Measurements from ENCODE around the gene KRTAP10-2.
"Not testable (repeated sequence)": the region's sequence is repeated elsewhere in the genome, so short reads cannot be mapped to it uniquely, and the experiment has no call there.

Gene KRTAP10-2

DNA sequence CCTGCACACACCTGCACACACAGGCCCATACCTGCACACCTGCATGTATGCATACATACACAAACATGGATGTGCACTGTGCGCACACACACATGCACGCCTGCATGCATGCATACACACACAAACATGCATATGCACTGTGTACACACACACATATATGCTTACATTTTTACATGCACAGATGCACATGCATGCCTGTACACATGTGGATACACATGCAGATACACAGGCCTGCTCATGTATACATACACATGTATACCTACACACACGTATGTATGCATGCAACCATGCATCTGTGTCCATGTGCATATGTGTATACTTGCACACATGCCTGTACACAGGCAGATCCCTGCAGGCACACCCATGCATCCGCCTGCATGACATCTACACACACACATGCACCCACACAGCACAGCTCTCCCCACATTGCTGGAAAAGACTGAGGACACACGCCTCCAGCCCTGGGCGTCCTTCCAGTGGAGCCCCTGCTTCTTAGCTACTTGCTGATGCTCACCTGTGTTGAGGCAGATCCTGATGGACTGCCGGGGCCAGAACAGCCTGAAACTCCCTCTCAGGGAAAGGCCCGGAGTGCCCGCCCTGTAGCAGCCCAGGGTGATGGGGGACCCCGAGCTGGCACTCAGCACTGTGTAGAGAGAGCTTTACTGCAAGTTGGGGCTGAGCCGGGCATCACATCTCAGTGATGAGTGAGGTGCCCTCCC lies 39.9 kb downstream of the KRTAP10-2 start:
- DNase-seq (ENCODE audit: low spot score in 2 of 2) (no peak), ATAC-seq (no peak)
- no peaks in the 10 kb centered on the region for H3K4me1 Mint-ChIP-seq
- no peak overlapping the region for H3K4me3 Mint-ChIP-seq
- H3K9me3 Mint-ChIP-seq: no peaks in the 10 kb centered on the region
- H3K36me3 Mint-ChIP-seq: no peaks in the 10 kb centered on the region
- H3K27ac Mint-ChIP-seq: no peak overlapping the region

GRCh38 chr21:44510508-44511218 lies 40.6 kb downstream of the KRTAP10-2 start:
- H3K4me1 Mint-ChIP-seq: no peaks in the 10 kb centered on the region
- no peak overlapping the region for H3K27ac Mint-ChIP-seq
- DNase-seq (ENCODE audit: low spot score in 2 of 2) (peak; percentile 85 to 86), ATAC-seq (peak; percentile 84)
- no peaks in the 10 kb centered on the region for H3K9me3 Mint-ChIP-seq
- no peak overlapping the region for H3K4me3 Mint-ChIP-seq
- no peaks in the 10 kb centered on the region for H3K36me3 Mint-ChIP-seq

GRCh38 chr21:44510109-44510507 lies 41.2 kb downstream of the KRTAP10-2 start:
- Mint-ChIP-seq H3K4me1 (no peaks in the 10 kb centered on the region), H3K27ac (no peak overlapping the region), H3K9me3 (no peaks in the 10 kb centered on the region), H3K36me3 (no peaks in the 10 kb centered on the region), H3K4me3 (no peak overlapping the region)
- DNase-seq (ENCODE audit: low spot score in 2 of 2): no peak
- no peak for ATAC-seq

GRCh38 chr21:44509539-44509938 lies 41.8 kb downstream of the KRTAP10-2 start:
- H3K27ac Mint-ChIP-seq: no peak overlapping the region
- no peak overlapping the region for H3K4me3 Mint-ChIP-seq
- ATAC-seq: no peak

GRCh38 chr21:44508711-44509445 lies 42.4 kb downstream of the KRTAP10-2 start:
- ATAC-seq (no peak), DNase-seq (ENCODE audit: low spot score in 2 of 2) (no peak)
- no peaks in the 10 kb centered on the region for H3K36me3 Mint-ChIP-seq
- no peak overlapping the region for H3K27ac Mint-ChIP-seq
- no peak overlapping the region for H3K4me3 Mint-ChIP-seq
- H3K9me3 Mint-ChIP-seq: no peaks in the 10 kb centered on the region
- H3K4me1 Mint-ChIP-seq: no peaks in the 10 kb centered on the region

More at GRCh38 chr21:44509539-44509938, 41.8 kb downstream of the KRTAP10-2 start:
- Mint-ChIP-seq H3K4me1 (no peaks in the 10 kb centered on the region), H3K36me3 (no peaks in the 10 kb centered on the region), H3K9me3 (no peaks in the 10 kb centered on the region)
- DNase-seq (ENCODE audit: low spot score in 2 of 2): no peak

DNA sequence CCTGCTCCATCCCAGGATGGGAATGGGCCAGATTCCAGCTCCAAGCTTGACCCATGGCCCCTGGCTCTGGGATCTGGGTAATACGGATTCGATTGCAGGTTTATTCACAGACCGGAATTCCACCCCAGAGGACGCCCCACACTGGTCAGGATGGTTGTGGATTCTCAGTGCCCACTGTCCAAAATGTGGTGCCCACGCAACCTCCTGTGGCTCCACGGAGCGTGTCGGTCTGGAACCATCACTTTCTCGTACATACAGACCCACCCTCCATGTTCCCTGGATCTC lies 42.9 kb downstream of the KRTAP10-2 start:
- no peak overlapping the region for H3K4me3 Mint-ChIP-seq
- no peak for DNase-seq (ENCODE audit: low spot score in 2 of 2)

GRCh38 chr21:44507673-44508425 lies 43.5 kb downstream of the KRTAP10-2 start:
- no peaks in the 10 kb centered on the region for H3K4me1 Mint-ChIP-seq
- no peaks in the 10 kb centered on the region for H3K36me3 Mint-ChIP-seq
- no peak overlapping the region for H3K4me3 Mint-ChIP-seq
- H3K27ac Mint-ChIP-seq: no peak overlapping the region
- ATAC-seq (no peak), DNase-seq (ENCODE audit: low spot score in 2 of 2) (no peak)
- H3K9me3 Mint-ChIP-seq: no peaks in the 10 kb centered on the region

More for the DNA sequence above, 42.9 kb downstream of the KRTAP10-2 start:
- Mint-ChIP-seq H3K27ac (no peak overlapping the region), H3K9me3 (no peaks in the 10 kb centered on the region), H3K36me3 (no peaks in the 10 kb centered on the region), H3K4me1 (no peaks in the 10 kb centered on the region)
- ATAC-seq: no peak

- ATAC-seq (no peak), DNase-seq (ENCODE audit: low spot score in 2 of 2) (no peak)
- Mint-ChIP-seq H3K36me3 (no peaks in the 10 kb centered on the region), H3K4me3 (no peak overlapping the region), H3K27ac (no peak overlapping the region), H3K9me3 (no peaks in the 10 kb centered on the region), H3K4me1 (no peaks in the 10 kb centered on the region)
Observed at GRCh38 chr21:44506279-44507255, 44.7 kb downstream of the KRTAP10-2 start.

DNA sequence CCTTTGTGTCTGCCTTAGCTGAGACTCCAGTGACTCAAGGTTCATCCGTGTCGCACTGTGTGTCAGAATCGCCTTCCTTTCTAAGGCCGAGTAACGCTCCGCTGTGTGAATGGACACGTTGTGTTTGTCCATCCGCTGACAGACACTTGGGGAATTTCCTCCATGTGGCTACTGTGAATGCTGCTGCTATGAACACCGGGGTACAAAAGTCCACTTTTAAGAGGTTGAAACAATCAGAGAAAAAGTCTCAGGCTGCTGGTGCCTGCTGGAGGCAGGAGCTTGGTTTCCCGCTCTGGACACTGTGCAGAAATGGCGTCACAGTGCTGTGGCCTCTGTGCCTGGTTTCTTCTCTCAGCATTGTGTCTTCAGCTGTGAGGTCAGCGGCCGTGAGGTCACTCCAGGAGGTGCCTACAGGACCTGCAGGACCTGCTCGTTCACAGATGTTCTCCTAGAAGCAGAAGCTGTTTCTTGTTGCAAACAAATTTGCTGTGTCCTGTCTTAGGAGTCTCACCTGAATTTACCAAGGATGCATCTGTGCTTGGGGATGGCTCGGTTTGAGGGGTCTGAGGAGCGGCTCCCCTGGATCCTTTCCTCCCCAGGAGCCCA lies 45.5 kb downstream of the KRTAP10-2 start:
- H3K4me3 Mint-ChIP-seq: no peak overlapping the region
- no peak overlapping the region for H3K27ac Mint-ChIP-seq
- H3K36me3 Mint-ChIP-seq: no peaks in the 10 kb centered on the region
- no peaks in the 10 kb centered on the region for H3K9me3 Mint-ChIP-seq
- DNase-seq (ENCODE audit: low spot score in 2 of 2) (no peak), ATAC-seq (no peak)
- no peaks in the 10 kb centered on the region for H3K4me1 Mint-ChIP-seq

DNA sequence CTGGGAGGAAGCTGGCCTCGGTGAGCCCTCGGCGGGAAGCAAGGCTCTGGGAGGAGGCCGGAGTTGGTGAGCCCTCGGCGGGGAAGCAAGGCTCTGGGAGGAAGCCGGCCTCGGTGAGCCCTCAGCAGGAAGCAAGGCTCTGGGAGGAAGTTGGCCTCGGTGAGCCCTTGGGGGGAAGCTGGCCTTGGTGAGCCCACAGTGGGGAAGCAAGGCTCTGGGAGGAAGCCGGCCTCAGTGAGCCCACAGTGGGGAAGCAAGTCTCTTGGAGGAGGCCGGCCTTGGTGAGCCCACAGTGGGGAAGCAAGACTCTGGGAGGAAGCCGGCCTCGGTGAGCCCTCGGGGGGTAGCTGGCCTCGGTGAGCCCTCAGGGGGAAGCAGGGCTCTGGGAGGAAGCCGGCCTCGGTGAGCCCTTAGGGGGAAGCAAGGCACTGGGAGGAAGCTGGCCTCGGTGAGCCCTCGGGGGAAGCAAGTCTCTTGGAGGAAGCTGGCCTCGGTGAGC lies 47.4 kb downstream of the KRTAP10-2 start:
- Mint-ChIP-seq H3K9me3 (no peaks in the 10 kb centered on the region), H3K4me1 (no peaks in the 10 kb centered on the region), H3K4me3 (no peak overlapping the region), H3K27ac (peak overlapping the region; percentile 64), H3K36me3 (no peaks in the 10 kb centered on the region)
- no peak for DNase-seq (ENCODE audit: low spot score in 2 of 2)
- no peak for ATAC-seq

DNA sequence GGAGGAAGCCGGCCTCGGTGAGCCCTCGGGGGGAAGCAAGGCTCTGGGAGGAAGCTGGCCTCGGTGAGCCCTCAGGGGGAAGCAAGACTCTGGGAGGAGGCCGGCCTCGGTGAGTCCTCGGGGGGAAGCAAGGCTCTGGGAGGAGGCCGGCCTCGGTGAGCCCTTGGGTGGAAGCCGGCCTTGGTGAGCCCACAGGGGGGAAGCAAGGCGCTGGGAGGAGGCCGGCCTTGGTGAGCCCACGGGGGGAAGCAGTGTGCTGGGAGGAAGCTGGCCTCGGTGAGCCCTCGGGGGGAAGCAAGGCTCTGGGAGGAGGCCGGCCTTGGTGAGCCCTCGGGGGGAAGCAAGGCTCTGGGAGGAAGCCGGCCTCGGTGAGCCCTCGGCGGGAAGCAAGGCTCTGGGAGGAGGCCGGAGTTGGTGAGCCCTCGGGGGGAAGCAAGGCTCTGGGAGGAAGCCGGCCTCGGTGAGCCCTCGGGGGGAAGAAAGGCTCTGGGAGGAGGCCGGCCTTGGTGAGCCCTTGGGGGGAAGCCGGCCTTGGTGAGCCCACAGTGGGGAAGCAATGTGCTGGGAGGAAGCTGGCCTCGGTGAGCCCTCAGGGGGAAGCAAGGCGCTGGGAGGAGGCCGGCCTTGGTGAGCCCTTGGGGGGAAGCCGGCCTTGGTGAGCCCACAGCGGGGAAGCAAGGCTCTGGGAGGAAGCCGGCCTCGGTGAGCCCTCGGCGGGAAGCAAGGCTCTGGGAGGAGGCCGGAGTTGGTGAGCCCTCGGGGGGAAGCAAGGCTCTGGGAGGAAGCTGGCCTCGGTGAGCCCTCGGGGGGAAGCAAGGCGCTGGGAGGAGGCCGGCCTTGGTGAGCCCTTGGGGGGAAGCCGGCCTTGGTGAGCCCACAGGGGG lies 48.1 kb downstream of the KRTAP10-2 start:
- not testable (repeated sequence) for H3K4me3 Mint-ChIP-seq; H3K9me3 Mint-ChIP-seq; H3K4me1 Mint-ChIP-seq; ATAC-seq; H3K36me3 Mint-ChIP-seq; DNase-seq (ENCODE audit: low spot score in 2 of 2)
- H3K27ac Mint-ChIP-seq: peak overlapping the region; percentile 64

DNA sequence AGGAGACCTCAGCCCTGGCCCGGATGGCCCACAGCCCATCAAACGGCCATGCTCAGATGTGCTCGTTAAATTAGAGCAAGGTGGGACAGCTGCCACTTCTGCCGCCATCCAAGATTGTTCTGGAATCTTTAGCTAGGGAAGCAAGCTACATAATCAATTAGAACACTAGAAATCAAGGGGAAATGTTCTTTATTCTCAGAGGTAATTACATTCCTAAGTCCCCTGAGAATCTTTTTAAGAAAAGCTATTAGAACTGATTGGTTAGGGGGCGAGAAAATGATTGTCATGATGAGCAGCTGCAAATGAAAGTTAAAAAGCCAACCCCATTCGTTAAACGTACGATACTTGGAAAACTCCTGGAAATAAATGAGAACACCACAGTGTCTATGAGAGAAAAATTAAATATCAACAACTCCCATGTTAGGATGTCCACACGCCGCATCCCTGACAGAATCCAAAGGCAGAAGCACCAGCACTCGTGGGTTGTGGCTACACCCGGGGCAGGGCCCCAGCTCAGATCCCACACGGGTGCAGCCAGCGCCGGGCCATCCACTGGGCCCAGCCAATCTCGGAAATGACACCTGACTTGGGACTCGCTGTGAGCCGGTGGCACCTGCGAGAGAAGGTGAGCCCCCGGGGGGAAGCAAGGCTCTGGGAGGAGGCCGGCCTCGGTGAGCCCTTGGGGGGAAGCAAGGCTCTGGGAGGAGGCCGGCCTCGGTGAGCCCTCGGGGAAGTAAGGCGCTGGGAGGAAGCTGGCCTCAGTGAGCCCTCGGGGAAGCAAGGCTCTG lies 48.9 kb downstream of the KRTAP10-2 start:
- Mint-ChIP-seq H3K4me3 (no peak overlapping the region), H3K27ac (no peak overlapping the region), H3K9me3 (no peaks in the 10 kb centered on the region), H3K4me1 (no peaks in the 10 kb centered on the region), H3K36me3 (no peaks in the 10 kb centered on the region)
- ATAC-seq (no peak), DNase-seq (ENCODE audit: low spot score in 2 of 2) (no peak)
